ENCODE data around the gene B3GNT7. TPM values are rescaled to one million over a fixed set of nuclear protein-coding genes. Genes with fewer than 3 reads are reported as not detected.
"Not testable (repeated sequence)": the region's sequence is repeated elsewhere in the genome, so short reads cannot be mapped to it uniquely, and the experiment has no call there.

B3GNT7 gene
- total and polyA plus RNA-seq, 5 donors from 2014 or later, result not detected

GRCh38 chr2:231397011-231397927, 1.8 kb downstream of the B3GNT7 start:
- no peaks in the 10 kb centered on the region for H3K9me3 Mint-ChIP-seq

DNA sequence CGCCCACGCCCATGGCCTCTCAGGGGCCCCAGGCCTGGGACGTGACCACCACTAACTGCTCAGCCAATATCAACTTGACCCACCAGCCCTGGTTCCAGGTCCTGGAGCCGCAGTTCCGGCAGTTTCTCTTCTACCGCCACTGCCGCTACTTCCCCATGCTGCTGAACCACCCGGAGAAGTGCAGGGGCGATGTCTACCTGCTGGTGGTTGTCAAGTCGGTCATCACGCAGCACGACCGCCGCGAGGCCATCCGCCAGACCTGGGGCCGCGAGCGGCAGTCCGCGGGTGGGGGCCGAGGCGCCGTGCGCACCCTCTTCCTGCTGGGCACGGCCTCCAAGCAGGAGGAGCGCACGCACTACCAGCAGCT, 2.4 kb downstream of the B3GNT7 start:
- no peak overlapping the region for H3K4me3 Mint-ChIP-seq
- DNase-seq, result no peak
- H3K36me3 Mint-ChIP-seq, result no peaks in the 10 kb centered on the region
- H3K27me3 ChIP-seq (ENCODE audit: control insufficient read depth, insufficient read depth, low read length), result no peaks in the 10 kb centered on the region
- no peaks in the 10 kb centered on the region for H3K36me3 ChIP-seq (ENCODE audit: control insufficient read depth, insufficient read depth, low read length)
- no peaks in the 10 kb centered on the region for H3K4me1 ChIP-seq (ENCODE audit: control insufficient read depth, insufficient read depth, low read length, poor library complexity, severe bottlenecking)
- H3K27me3 Mint-ChIP-seq, result peaks cover 45% of the 10 kb centered on the region
- no peak overlapping the region for H3K27ac Mint-ChIP-seq
- no peak for ATAC-seq (ENCODE audit: low read depth in 2 of 2)
- peaks cover 0 to 17% (median 6%) of the 10 kb centered on the region in 4 donors for H3K4me1 Mint-ChIP-seq
- no peak overlapping the region for H3K27ac ChIP-seq (ENCODE audit: insufficient read depth, low read length, poor library complexity, severe bottlenecking)
- H3K9me3 Mint-ChIP-seq, result no peaks in the 10 kb centered on the region
- no peak overlapping the region for H3K4me3 ChIP-seq (ENCODE audit: low read depth, low read length)
- H3K9me3 ChIP-seq (ENCODE audit: control insufficient read depth in 2 of 2, low read length in 2 of 2), result no peaks in the 10 kb centered on the region

More at GRCh38 chr2:231397011-231397927, 1.8 kb downstream of the B3GNT7 start:
- DNase-seq (no peak), ATAC-seq (ENCODE audit: low read depth in 2 of 2) (no peak)
- H3K27me3 ChIP-seq (ENCODE audit: control insufficient read depth, insufficient read depth, low read length), result no peaks in the 10 kb centered on the region
- H3K36me3 ChIP-seq (ENCODE audit: control insufficient read depth, insufficient read depth, low read length), result no peaks in the 10 kb centered on the region
- H3K27ac ChIP-seq (ENCODE audit: insufficient read depth, low read length, poor library complexity, severe bottlenecking), result no peak overlapping the region
- no peak overlapping the region for H3K4me3 ChIP-seq (ENCODE audit: low read depth, low read length)
- Mint-ChIP-seq H3K4me3 (peak overlapping the region in 1 of 4 donors; percentile 31), H3K27ac (no peak overlapping the region), H3K36me3 (no peaks in the 10 kb centered on the region), H3K4me1 (peaks cover 0 to 17% (median 6%) of the 10 kb centered on the region in 4 donors), H3K27me3 (peaks cover 44% of the 10 kb centered on the region)
- no peaks in the 10 kb centered on the region for H3K9me3 ChIP-seq (ENCODE audit: control insufficient read depth in 2 of 2, low read length in 2 of 2)
- no peaks in the 10 kb centered on the region for H3K4me1 ChIP-seq (ENCODE audit: control insufficient read depth, insufficient read depth, low read length, poor library complexity, severe bottlenecking)

- H3K4me1 ChIP-seq (ENCODE audit: control insufficient read depth, insufficient read depth, low read length, poor library complexity, severe bottlenecking), result no peaks in the 10 kb centered on the region
- no peak overlapping the region for H3K4me3 Mint-ChIP-seq
- no peak overlapping the region for H3K27ac ChIP-seq (ENCODE audit: insufficient read depth, low read length, poor library complexity, severe bottlenecking)
- no peaks in the 10 kb centered on the region for H3K9me3 Mint-ChIP-seq
- H3K4me3 ChIP-seq (ENCODE audit: low read depth, low read length), result no peak overlapping the region
- H3K9me3 ChIP-seq (ENCODE audit: control insufficient read depth in 2 of 2, low read length in 2 of 2), result no peaks in the 10 kb centered on the region
- no peaks in the 10 kb centered on the region for H3K36me3 Mint-ChIP-seq
- no peak overlapping the region for H3K27ac Mint-ChIP-seq
- H3K27me3 ChIP-seq (ENCODE audit: control insufficient read depth, insufficient read depth, low read length), result no peaks in the 10 kb centered on the region
- H3K4me1 Mint-ChIP-seq, result peaks cover 0 to 14% (median 4%) of the 10 kb centered on the region in 4 donors
- H3K27me3 Mint-ChIP-seq, result peaks cover 44% of the 10 kb centered on the region
- DNase-seq, result no peak
- no peak for ATAC-seq (ENCODE audit: low read depth in 2 of 2)
- no peaks in the 10 kb centered on the region for H3K36me3 ChIP-seq (ENCODE audit: control insufficient read depth, insufficient read depth, low read length)
Observed at GRCh38 chr2:231398585-231398984, 3.1 kb downstream of the B3GNT7 start.

DNA sequence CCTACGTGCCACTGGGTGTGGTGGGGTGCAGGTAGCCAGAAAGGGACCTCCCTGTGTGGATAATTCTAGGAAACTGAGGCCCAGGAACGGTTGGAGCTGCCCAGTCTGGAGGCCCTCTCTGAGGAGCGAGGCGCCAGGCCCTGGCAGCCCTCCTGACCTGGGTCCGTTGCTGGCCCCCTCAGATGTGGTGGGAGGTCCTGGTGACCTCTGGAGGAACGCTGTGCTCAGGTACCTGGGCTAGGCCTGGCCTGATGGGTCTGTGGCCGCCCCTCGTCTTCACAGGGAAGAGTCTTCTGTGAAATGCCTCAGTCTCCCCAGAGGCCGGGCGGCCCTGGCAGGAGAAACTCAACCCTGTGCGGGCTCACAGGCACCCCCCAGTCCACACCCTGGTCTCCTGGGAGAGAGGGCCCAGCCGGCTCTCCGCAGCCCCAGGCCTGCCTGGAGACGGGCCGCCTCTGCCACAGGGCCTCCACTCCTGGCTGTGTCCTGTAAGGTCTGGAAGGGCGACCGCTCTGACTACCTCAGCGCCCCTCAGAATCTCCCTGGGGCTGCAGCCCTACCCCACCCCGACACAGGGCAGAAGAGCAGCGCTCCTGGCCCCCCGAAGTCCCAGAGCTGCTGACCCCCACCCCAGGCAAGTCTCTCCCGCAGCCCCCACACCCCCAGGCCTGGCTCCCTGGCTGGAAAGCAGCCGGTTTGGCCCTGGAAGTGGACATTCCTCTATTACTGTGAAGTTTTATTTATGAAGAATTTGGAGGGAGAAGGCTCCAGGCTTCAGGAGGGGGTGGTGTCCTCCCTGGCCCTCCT, 3.7 kb downstream of the B3GNT7 start:
- Histone ChIP-seq H3K36me3 (ENCODE audit: control insufficient read depth, insufficient read depth, low read length) (no peaks in the 10 kb centered on the region), H3K4me1 (ENCODE audit: control insufficient read depth, insufficient read depth, low read length, poor library complexity, severe bottlenecking) (no peaks in the 10 kb centered on the region), H3K27ac (ENCODE audit: insufficient read depth, low read length, poor library complexity, severe bottlenecking) (no peak overlapping the region), H3K27me3 (ENCODE audit: control insufficient read depth, insufficient read depth, low read length) (no peaks in the 10 kb centered on the region), H3K4me3 (ENCODE audit: low read depth, low read length) (no peak overlapping the region), H3K9me3 (ENCODE audit: control insufficient read depth in 2 of 2, low read length in 2 of 2) (no peaks in the 10 kb centered on the region)
- Mint-ChIP-seq H3K36me3 (no peaks in the 10 kb centered on the region), H3K4me3 (no peak overlapping the region), H3K27ac (no peak overlapping the region), H3K9me3 (no peaks in the 10 kb centered on the region), H3K4me1 (peaks cover 0 to 12% (median 3%) of the 10 kb centered on the region in 4 donors), H3K27me3 (peaks cover 43% of the 10 kb centered on the region)
- DNase-seq (no peak), ATAC-seq (ENCODE audit: low read depth in 2 of 2) (no peak)

DNA sequence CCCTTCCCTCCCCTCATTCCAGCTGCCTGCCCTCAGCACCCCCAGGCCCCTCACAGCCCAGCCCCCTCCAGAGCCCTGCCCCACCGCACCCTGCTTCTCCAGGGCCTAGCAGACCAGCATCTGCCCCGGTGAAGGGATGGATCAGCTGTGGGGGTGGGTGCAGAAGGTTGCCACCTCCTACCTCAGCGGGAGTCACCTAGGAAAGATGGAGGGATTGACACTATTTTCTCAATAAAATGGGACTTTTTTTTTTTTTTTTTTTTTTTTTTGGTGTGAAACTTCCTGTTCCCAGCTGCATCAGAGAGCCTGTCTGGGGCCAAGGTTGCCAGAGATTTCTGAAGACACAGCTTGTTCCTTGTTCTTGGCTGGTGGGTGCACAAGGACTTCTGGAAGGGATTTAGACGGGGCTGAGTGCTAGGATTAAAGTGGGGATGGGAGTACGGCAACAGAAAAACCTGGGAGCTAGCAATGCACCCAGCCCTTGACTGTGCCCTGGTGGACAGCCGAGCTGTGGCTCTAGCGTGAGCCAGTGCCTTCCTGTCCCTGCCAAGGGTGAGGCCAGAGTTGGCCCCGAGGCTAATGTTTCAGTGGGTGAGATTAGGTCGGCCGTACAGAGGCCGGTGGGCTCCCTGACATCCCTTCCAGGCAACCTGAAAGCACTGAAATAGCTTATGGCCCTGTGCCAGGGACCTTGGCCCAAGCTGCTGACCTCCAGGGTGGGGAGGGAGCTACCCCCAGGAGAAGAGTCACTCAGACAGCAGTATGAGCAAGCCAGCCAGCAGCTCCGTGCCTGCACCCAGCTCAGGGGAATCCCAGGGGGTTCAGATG, 4.6 kb downstream of the B3GNT7 start:
- Mint-ChIP-seq H3K27me3 (peaks cover 35% of the 10 kb centered on the region), H3K27ac (no peak overlapping the region), H3K4me3 (no peak overlapping the region), H3K36me3 (no peaks in the 10 kb centered on the region), H3K4me1 (peaks cover 0 to 5% (median 1%) of the 10 kb centered on the region in 4 donors), H3K9me3 (no peaks in the 10 kb centered on the region)
- H3K9me3 ChIP-seq (ENCODE audit: control insufficient read depth in 2 of 2, low read length in 2 of 2), result no peaks in the 10 kb centered on the region
- H3K27ac ChIP-seq (ENCODE audit: insufficient read depth, low read length, poor library complexity, severe bottlenecking), result no peak overlapping the region
- H3K4me1 ChIP-seq (ENCODE audit: control insufficient read depth, insufficient read depth, low read length, poor library complexity, severe bottlenecking), result no peaks in the 10 kb centered on the region
- H3K36me3 ChIP-seq (ENCODE audit: control insufficient read depth, insufficient read depth, low read length), result no peaks in the 10 kb centered on the region
- no peak for DNase-seq
- H3K4me3 ChIP-seq (ENCODE audit: low read depth, low read length), result no peak overlapping the region
- H3K27me3 ChIP-seq (ENCODE audit: control insufficient read depth, insufficient read depth, low read length), result no peaks in the 10 kb centered on the region
- ATAC-seq (ENCODE audit: low read depth in 2 of 2), result no peak

DNA sequence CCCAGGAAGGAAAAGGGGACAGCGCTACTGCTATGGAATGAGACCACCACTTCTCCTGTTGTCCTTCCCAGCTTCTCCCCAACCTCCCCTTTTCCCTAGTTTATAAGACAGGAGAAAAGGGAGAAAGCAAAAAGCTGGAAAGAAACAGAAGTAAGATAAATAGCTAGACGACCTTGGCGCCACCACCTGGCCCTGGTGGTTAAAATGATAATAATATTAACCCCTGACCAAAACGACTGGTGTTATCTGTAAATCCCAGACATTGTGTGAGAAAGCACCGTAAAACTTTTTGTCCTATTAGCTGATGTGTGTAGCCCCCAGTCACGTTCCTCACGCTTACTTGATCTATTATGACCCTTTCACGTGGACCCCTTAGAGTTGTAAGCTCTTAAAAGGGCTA, 5.2 kb downstream of the B3GNT7 start:
- H3K4me1 ChIP-seq (ENCODE audit: control insufficient read depth, insufficient read depth, low read length, poor library complexity, severe bottlenecking); H3K4me3 ChIP-seq (ENCODE audit: low read depth, low read length); H3K4me3 Mint-ChIP-seq; DNase-seq; H3K9me3 Mint-ChIP-seq; H3K9me3 ChIP-seq (ENCODE audit: control insufficient read depth in 2 of 2, low read length in 2 of 2); H3K27ac Mint-ChIP-seq; H3K36me3 ChIP-seq (ENCODE audit: control insufficient read depth, insufficient read depth, low read length); ATAC-seq (ENCODE audit: low read depth in 2 of 2); H3K27me3 ChIP-seq (ENCODE audit: control insufficient read depth, insufficient read depth, low read length); H3K36me3 Mint-ChIP-seq; H3K4me1 Mint-ChIP-seq; H3K27ac ChIP-seq (ENCODE audit: insufficient read depth, low read length, poor library complexity, severe bottlenecking): not testable (repeated sequence)
- peaks cover 39% of the 10 kb centered on the region for H3K27me3 Mint-ChIP-seq

DNA sequence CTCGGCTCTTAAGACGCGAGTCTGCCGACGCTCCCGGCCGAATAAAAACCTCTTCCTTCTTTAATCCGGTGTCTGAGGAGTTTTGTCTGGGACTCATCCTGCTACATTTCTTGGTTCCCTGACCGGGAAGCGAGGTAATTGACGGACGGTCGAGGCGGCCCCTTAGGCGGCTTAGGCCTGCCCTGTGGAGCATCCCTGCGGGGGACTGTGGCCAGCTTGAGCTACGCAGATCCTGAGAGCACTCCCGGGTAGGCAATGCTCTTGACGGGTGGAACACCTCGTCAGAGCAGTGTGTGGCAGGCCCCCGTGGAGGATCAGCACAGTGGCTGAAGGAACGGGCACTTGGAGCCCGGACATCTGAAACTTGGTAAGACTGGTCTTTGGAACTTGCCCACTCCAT, 5.6 kb downstream of the B3GNT7 start:
- H3K27ac ChIP-seq (ENCODE audit: insufficient read depth, low read length, poor library complexity, severe bottlenecking); H3K4me3 Mint-ChIP-seq; ATAC-seq (ENCODE audit: low read depth in 2 of 2); H3K36me3 Mint-ChIP-seq; DNase-seq; H3K27me3 ChIP-seq (ENCODE audit: control insufficient read depth, insufficient read depth, low read length); H3K36me3 ChIP-seq (ENCODE audit: control insufficient read depth, insufficient read depth, low read length); H3K4me1 ChIP-seq (ENCODE audit: control insufficient read depth, insufficient read depth, low read length, poor library complexity, severe bottlenecking); H3K9me3 ChIP-seq (ENCODE audit: control insufficient read depth in 2 of 2, low read length in 2 of 2); H3K9me3 Mint-ChIP-seq; H3K27ac Mint-ChIP-seq; H3K4me3 ChIP-seq (ENCODE audit: low read depth, low read length): not testable (repeated sequence)
- Mint-ChIP-seq H3K27me3 (peaks cover 39% of the 10 kb centered on the region), H3K4me1 (peaks cover 0 to 14% (median 6%) of the 10 kb centered on the region in 4 donors)
